Sigmoid colon (tissue), 7 donors: ENCODE data around the gene MRPL55. TPM values are rescaled to one million over a fixed set of nuclear protein-coding genes. Genes with fewer than 3 reads are reported as not detected.

Experiments
- DNase-seq: peaks from one replicate; pipeline ENCODE4 v3.0.0-alpha.2; 2019
- H3K27ac ChIP-seq, 4 donors: fragments of 200-600 bp; sonication (generic); one replicate each; pipeline ENCODE4 v1.5.1; 2016 to 2019; ENCODE audit warnings: mild to moderate bottlenecking in 1 of 4
- H3K27me3 ChIP-seq, 3 donors: fragments of 200-600 bp; sonication (generic); one replicate each; pipeline ENCODE4 v1.5.1; 2019; ENCODE audit warnings: mild to moderate bottlenecking in 1 of 3
- H3K36me3 ChIP-seq, 4 donors: fragments of 200-600 bp; sonication (generic); one replicate each; pipeline ENCODE4 v1.5.1; 2016 to 2019
- H3K4me1 ChIP-seq, 4 donors: fragments of 200-600 bp; sonication (generic); one replicate each; pipeline ENCODE4 v1.5.1; 2017 to 2019
- H3K4me3 ChIP-seq, 4 donors: fragments of 200-600 bp; sonication (generic); one replicate each; pipeline ENCODE4 v1.5.1; 2017 to 2019; ENCODE audit warnings: mild to moderate bottlenecking in 2 of 4, moderate library complexity in 1 of 4
- H3K9me3 ChIP-seq, 4 donors: fragments of 200-600 bp in 3 of 4; sonication (generic) in 3 of 4; one replicate each; pipeline versions ENCODE4 v1.5.1 to v1.6.1; 2013 to 2019
- CTCF ChIP-seq, 4 experiments: fragments of 450-650 bp in 3 of 4; fragments of 200-600 bp in 1 of 4; IDR thresholded peaks; one replicate each; pipeline ENCODE4 v1.5.1; 2016 to 2019; ENCODE audit warnings: antibody characterized with exemption in 4 of 4, mild to moderate bottlenecking in 3 of 4, moderate library complexity in 2 of 4
- EP300 ChIP-seq, 4 donors: sonication (generic); formaldehyde crosslinking; IDR thresholded peaks; one replicate each; pipeline ENCODE4 v1.6.1; 2017; ENCODE audit warnings: antibody characterized with exemption in 4 of 4
- POLR2A ChIP-seq, 2 donors: fragments of 450-650 bp; IDR thresholded peaks; one replicate each; pipeline ENCODE4 v1.6.1; 2016; ENCODE audit warnings: antibody characterized with exemption in 2 of 2, mild to moderate bottlenecking in 2 of 2, moderate library complexity in 2 of 2
- POLR2AphosphoS5 ChIP-seq, 4 donors: sonication (generic); formaldehyde crosslinking; IDR thresholded peaks; one replicate each; pipeline ENCODE4 v1.6.1; 2017; ENCODE audit warnings: antibody characterized with exemption in 4 of 4
- WGBS, 2 donors: extraction: QIAGEN DNeasy Blood & Tissue Kit; methylation state at CpG; one replicate each; pipeline ENCODE4 v1.1.7; 2013; 5-methylcytosine and 5-hydroxymethylcytosine counted together
- intact Hi-C: fragments of 100-400 bp; cut with DNase I; formaldehyde crosslinking; loops from one replicate; pipeline ENCODE4 v1.15.1; 2023
- polyA plus RNA-seq, 3 donors: library from polyadenylated mRNA; stranded (reverse); fragments of 200-250 nt; gene quantifications; one replicate each; pipeline ENCODE4 v1.2.3, GENCODE V29; 2013
- total RNA-seq, 4 donors: library from RNA; depleted of rRNA; stranded (reverse); fragments of >200 nt; gene quantifications; one replicate each; pipeline ENCODE4 v1.1.0, GENCODE V29; 2016
- donor health status: healthy with polysubstance abuse.
- donor health status: Bipolar disorder and iron deficiency.
- donor health status: healthy.

The MRPL55 gene
- total and polyA plus RNA-seq, 7 donors: 53.5 to 90.6 (median 77.4) TPM

GRCh38 chr1:228082918-228083870 is 25.9 kb downstream of the MRPL55 start:
- WGBS, 2 donors: 0 to 1% methylated on average over 79 of the region's 79 CpGs
- H3K36me3 ChIP-seq: no peaks in the 10 kb centered on the region
- no peaks in the 10 kb centered on the region for H3K9me3 ChIP-seq
- no peaks in the 10 kb centered on the region for H3K27me3 ChIP-seq
- peak overlapping the region; percentile 94 to 99 (median 98) for H3K27ac ChIP-seq
- TF ChIP-seq POLR2A (IDR thresholded peaks at IDR 0.05) (no peak), EP300 (IDR thresholded peaks at IDR 0.05) (no peak), POLR2AphosphoS5 (IDR thresholded peaks at IDR 0.05) (no peak), CTCF (IDR thresholded peaks at IDR 0.05) (no peak)
- peaks cover 3 to 65% (median 59%) of the 10 kb centered on the region in 4 donors for H3K4me1 ChIP-seq
- H3K4me3 ChIP-seq: peak overlapping the region; percentile 77 to 99 (median 90)
- peak; percentile 87 for DNase-seq
- intact Hi-C loops: loop anchor here (1.0 to 10.0 kb wide), 8 partner anchors 19 to 538 kb away; partner anchors contain the start of gene RNF187

GRCh38 chr1:228082214-228082917 is 26.7 kb downstream of the MRPL55 start, which contains the start of gene ARF1:
ARF1 (plus strand) TSS chr1:228082708; CDS start chr1:228097115, 14,407 bp downstream.
- Histone ChIP-seq H3K4me3 (peak within 1 kb of the TSS; percentile 77 to 99 (median 90)), H3K27me3 (no peaks in the 10 kb centered on the region), H3K36me3 (no peaks in the 10 kb centered on the region), H3K9me3 (no peaks in the 10 kb centered on the region), H3K4me1 (peaks cover 2 to 60% (median 52%) of the 10 kb centered on the region in 4 donors), H3K27ac (peak within 1 kb of the TSS; percentile 94 to 99 (median 98))
- DNase-seq: peak; percentile 96
- intact Hi-C loops: loop anchor here (1.0 to 10.0 kb wide), 8 partner anchors 20 to 538 kb away; partner anchors contain the start of gene RNF187
- TF ChIP-seq POLR2AphosphoS5 (IDR thresholded peaks at IDR 0.05) (peak; percentile 92 to 97 (median 94)), POLR2A (IDR thresholded peaks at IDR 0.05) (peak; percentile 38 to 46), CTCF (IDR thresholded peaks at IDR 0.05) (no peak), EP300 (IDR thresholded peaks at IDR 0.05) (no peak)
- 0 to 1% methylated on average over 87 of the region's 87 CpGs for WGBS, 2 donors

- TF ChIP-seq CTCF (IDR thresholded peaks at IDR 0.05): no peak
- no peak for TF ChIP-seq POLR2AphosphoS5 (IDR thresholded peaks at IDR 0.05)
- TF ChIP-seq EP300 (IDR thresholded peaks at IDR 0.05): no peak
- TF ChIP-seq POLR2A (IDR thresholded peaks at IDR 0.05): no peak
- Histone ChIP-seq H3K4me1 (peaks cover 0 to 58% (median 45%) of the 10 kb centered on the region in 4 donors), H3K9me3 (no peaks in the 10 kb centered on the region), H3K27ac (peak overlapping the region; percentile 94 to 99 (median 98)), H3K27me3 (no peaks in the 10 kb centered on the region), H3K36me3 (no peaks in the 10 kb centered on the region), H3K4me3 (peak overlapping the region; percentile 77 to 99 (median 90))
- WGBS, 2 donors: 8 to 15% methylated on average over 31 of the region's 31 CpGs
- intact Hi-C loops: loop anchor here (1.0 to 10.0 kb wide), 8 partner anchors 21 to 537 kb away; partner anchors contain the start of gene RNF187
- DNase-seq: no peak
Observed at GRCh38 chr1:228081578-228082213, 27.4 kb downstream of the MRPL55 start.

- no peaks in the 10 kb centered on the region for H3K9me3 ChIP-seq
- TF ChIP-seq EP300 (IDR thresholded peaks at IDR 0.05) (no peak), POLR2AphosphoS5 (IDR thresholded peaks at IDR 0.05) (no peak), POLR2A (IDR thresholded peaks at IDR 0.05) (no peak), CTCF (IDR thresholded peaks at IDR 0.05) (no peak)
- peak overlapping the region in 1 of 4 donors; percentile 97 for H3K27ac ChIP-seq
- no peaks in the 10 kb centered on the region for H3K27me3 ChIP-seq
- no peaks in the 10 kb centered on the region for H3K36me3 ChIP-seq
- peaks cover 0 to 53% (median 40%) of the 10 kb centered on the region in 4 donors for H3K4me1 ChIP-seq
- peak overlapping the region in 3 of 4 donors; percentile 77 to 92 (median 87) for H3K4me3 ChIP-seq
- peak; percentile 64 for DNase-seq
- WGBS, 2 donors: 67 to 79% methylated on average over 7 of the region's 7 CpGs
- intact Hi-C loops: loop anchor here (5.0 to 10.0 kb wide), 5 partner anchors 194 to 536 kb away; partner anchors contain the start of gene RNF187
Observed at GRCh38 chr1:228081144-228081543, 28.0 kb downstream of the MRPL55 start.
